ENCODE measurements around the gene DPYSL3.

The DPYSL3 gene

DNA sequence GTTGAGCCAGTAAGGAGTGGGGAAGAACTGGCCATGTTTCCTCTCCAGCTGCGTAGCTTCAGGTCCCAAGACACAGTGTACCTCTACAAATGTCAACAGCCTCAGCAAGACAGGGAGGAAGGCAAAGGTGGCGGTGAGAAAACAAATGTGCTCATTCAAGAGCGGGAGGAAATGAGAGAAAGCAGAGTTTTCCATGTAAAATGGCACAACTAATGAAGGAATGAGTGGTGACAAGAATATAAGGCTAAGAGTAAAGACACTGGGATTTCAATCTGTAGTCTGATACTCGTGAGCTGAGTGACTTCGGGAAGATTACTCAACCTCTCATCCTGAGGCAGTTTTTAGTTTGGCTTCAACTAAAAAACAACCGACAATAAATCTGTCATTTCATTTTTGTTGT lies 67.6 kb downstream of the DPYSL3 start:
- H4K20me1 ChIP-seq (ENCODE audit: low read depth, low read length) = no peaks in the 10 kb centered on the region
- no peak overlapping the region for H3K4me3 ChIP-seq (ENCODE audit: insufficient read depth, low read length, poor library complexity, severe bottlenecking)
- H3K9me2 ChIP-seq (replicated peaks; ENCODE audit: insufficient read depth, low read length) = no peaks in the 10 kb centered on the region
- H2AFZ ChIP-seq (ENCODE audit: low read depth, low read length, severe bottlenecking) = no peak overlapping the region
- H3K36me3 ChIP-seq (ENCODE audit: low read length) = no peaks in the 10 kb centered on the region
- H3F3A ChIP-seq (ENCODE audit: insufficient read depth) = no peaks in the 10 kb centered on the region
- H3K79me2 ChIP-seq (ENCODE audit: insufficient read depth, low read length) = no peaks in the 10 kb centered on the region
- H3K27me3 ChIP-seq (ENCODE audit: low read length) = no peaks in the 10 kb centered on the region
- H3K4me2 ChIP-seq (ENCODE audit: low read depth, low read length, poor library complexity, severe bottlenecking) = no peak overlapping the region
- H3K9me3 ChIP-seq (ENCODE audit: insufficient read depth, low read length) = no peaks in the 10 kb centered on the region
- H3K9ac ChIP-seq (ENCODE audit: low read length) = no peak overlapping the region
- H3K27ac ChIP-seq (ENCODE audit: low read depth, low read length) = no peak overlapping the region
- no peak for TF ChIP-seq EZH2phosphoT487 (conservative IDR thresholded peaks at IDR 0.05; ENCODE audit: low read length)
- no peak for TF ChIP-seq CTCF (IDR thresholded peaks at IDR 0.05; ENCODE audit: insufficient read depth, low read length, poor library complexity, severe bottlenecking)

DNA sequence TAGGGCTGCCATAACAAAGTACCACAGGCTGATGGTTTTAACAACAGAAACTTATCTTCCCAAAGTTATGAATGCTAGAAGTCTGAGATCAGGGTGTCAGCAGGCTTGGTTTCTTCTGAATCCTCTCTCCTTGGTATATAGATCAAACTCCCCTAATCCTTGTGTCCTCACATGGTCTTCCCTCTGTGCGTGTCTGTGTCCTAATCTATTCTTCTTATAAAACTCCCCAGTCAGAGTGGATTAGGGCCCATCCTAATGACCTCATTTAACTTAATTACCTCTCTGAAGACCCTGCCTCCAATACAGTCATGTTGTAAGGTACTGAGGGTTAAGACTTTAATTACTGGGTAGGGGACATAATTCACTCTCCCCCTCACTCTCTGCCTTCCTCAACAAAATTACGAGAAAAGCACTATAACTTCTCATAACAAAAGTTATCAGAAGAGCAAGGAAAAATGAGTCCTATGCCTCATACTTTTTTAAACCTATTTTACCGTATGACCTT lies 68.6 kb downstream of the DPYSL3 start:
- Histone ChIP-seq H3K9me3 (ENCODE audit: insufficient read depth, low read length) (no peaks in the 10 kb centered on the region), H3K9me2 (replicated peaks; ENCODE audit: insufficient read depth, low read length) (no peaks in the 10 kb centered on the region)

DNA sequence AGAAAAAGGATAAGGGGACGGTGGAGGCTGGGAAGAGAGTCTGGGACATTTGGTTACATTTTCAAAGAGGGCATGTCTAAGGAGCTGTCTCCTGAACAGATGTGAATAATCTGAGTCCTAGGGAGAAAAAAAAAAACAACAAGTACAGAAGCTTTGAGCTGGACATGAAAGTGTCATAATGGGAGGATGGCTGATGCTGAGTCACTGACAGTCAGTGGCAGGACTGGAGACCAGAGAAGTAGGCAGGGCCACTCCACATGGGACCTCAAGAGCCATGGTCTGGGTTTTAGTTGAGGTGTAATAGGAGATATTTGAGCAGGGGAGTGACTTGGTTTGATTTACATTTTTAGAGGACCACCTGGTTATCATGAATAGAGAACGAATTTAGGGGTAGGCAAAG lies 70.6 kb downstream of the DPYSL3 start:
- Histone ChIP-seq H3K79me2 (ENCODE audit: insufficient read depth, low read length) (no peaks in the 10 kb centered on the region), H3K36me3 (ENCODE audit: low read length) (no peaks in the 10 kb centered on the region), H3K27me3 (ENCODE audit: low read length) (peaks cover 4% of the 10 kb centered on the region; the same call in 1 of the 2 replicates), H3K27ac (ENCODE audit: low read depth, low read length) (no peak overlapping the region), H2AFZ (ENCODE audit: low read depth, low read length, severe bottlenecking) (no peak overlapping the region), H4K20me1 (ENCODE audit: low read depth, low read length) (no peaks in the 10 kb centered on the region), H3K9me2 (replicated peaks; ENCODE audit: insufficient read depth, low read length) (no peaks in the 10 kb centered on the region), H3F3A (ENCODE audit: insufficient read depth) (no peaks in the 10 kb centered on the region), H3K9ac (ENCODE audit: low read length) (no peak overlapping the region), H3K4me3 (ENCODE audit: insufficient read depth, low read length, poor library complexity, severe bottlenecking) (no peak overlapping the region), H3K4me2 (ENCODE audit: low read depth, low read length, poor library complexity, severe bottlenecking) (no peak overlapping the region), H3K9me3 (ENCODE audit: insufficient read depth, low read length) (no peaks in the 10 kb centered on the region)
- no peak for TF ChIP-seq CTCF (IDR thresholded peaks at IDR 0.05; ENCODE audit: insufficient read depth, low read length, poor library complexity, severe bottlenecking)

More for the DNA sequence above, 68.6 kb downstream of the DPYSL3 start:
- TF ChIP-seq CTCF (IDR thresholded peaks at IDR 0.05; ENCODE audit: insufficient read depth, low read length, poor library complexity, severe bottlenecking) (no peak), EZH2phosphoT487 (conservative IDR thresholded peaks at IDR 0.05; ENCODE audit: low read length) (no peak)
- H3K27me3 ChIP-seq (ENCODE audit: low read length) = no peaks in the 10 kb centered on the region
- no peaks in the 10 kb centered on the region for H3K79me2 ChIP-seq (ENCODE audit: insufficient read depth, low read length)
- H3K27ac ChIP-seq (ENCODE audit: low read depth, low read length) = no peak overlapping the region
- H3K4me3 ChIP-seq (ENCODE audit: insufficient read depth, low read length, poor library complexity, severe bottlenecking) = no peak overlapping the region
- no peaks in the 10 kb centered on the region for H3F3A ChIP-seq (ENCODE audit: insufficient read depth)
- no peaks in the 10 kb centered on the region for H4K20me1 ChIP-seq (ENCODE audit: low read depth, low read length)
- H3K9ac ChIP-seq (ENCODE audit: low read length) = no peak overlapping the region
- no peaks in the 10 kb centered on the region for H3K36me3 ChIP-seq (ENCODE audit: low read length)
- H3K4me2 ChIP-seq (ENCODE audit: low read depth, low read length, poor library complexity, severe bottlenecking) = no peak overlapping the region
- H2AFZ ChIP-seq (ENCODE audit: low read depth, low read length, severe bottlenecking) = no peak overlapping the region

Data from SU-DHL-6 (cell line).